Spleen (tissue), 11 donors: ENCODE data around the gene CA10. TPM values are rescaled to one million over a fixed set of nuclear protein-coding genes. Genes with fewer than 3 reads are reported as not detected.

Experiments
- DNase-seq: peaks from one replicate; pipeline ENCODE4 v3.0.0-alpha.2; 2020
- H3K27ac ChIP-seq, 8 donors: fragments of 200-600 bp; sonication (generic) in 7 of 8; 1 replicate in 4 of 8; 2 replicates in 4 of 8; pipeline versions ENCODE4 v1.5.0 to v1.8.0; 2016 to 2021; ENCODE audit warnings: inconsistent platforms in 4 of 8, mild to moderate bottlenecking in 4 of 8, moderate library complexity in 1 of 8
- H3K27me3 ChIP-seq, 7 donors: fragments of 200-600 bp; sonication (generic) in 6 of 7; replicated peaks in 1 of 7; 1 replicate in 4 of 7; 2 replicates in 3 of 7; pipeline versions ENCODE4 v1.5.0 to v1.8.0; 2016 to 2021; ENCODE audit warnings: inconsistent platforms in 3 of 7, mild to moderate bottlenecking in 1 of 7
- H3K36me3 ChIP-seq, 6 donors: fragments of 200-600 bp; sonication (generic) in 5 of 6; 1 replicate in 4 of 6; 2 replicates in 2 of 6; pipeline versions ENCODE4 v1.5.0 to v1.8.0; 2016 to 2021; ENCODE audit warnings: inconsistent platforms in 2 of 6
- H3K4me1 ChIP-seq, 6 donors: fragments of 200-600 bp; sonication (generic) in 5 of 6; 1 replicate in 3 of 6; 2 replicates in 3 of 6; pipeline versions ENCODE4 v1.5.0 to v1.8.0; 2016 to 2021; ENCODE audit warnings: inconsistent platforms in 3 of 6
- H3K4me3 ChIP-seq, 8 donors: fragments of 200-600 bp; sonication (generic) in 7 of 8; 1 replicate in 4 of 8; 2 replicates in 4 of 8; pipeline versions ENCODE4 v1.5.0 to v1.8.0; 2016 to 2021; ENCODE audit warnings: inconsistent platforms in 4 of 8, mild to moderate bottlenecking in 4 of 8, moderate library complexity in 2 of 8
- H3K9me3 ChIP-seq, 8 donors: fragments of 200-600 bp; sonication (generic) in 7 of 8; 1 replicate in 4 of 8; 2 replicates in 4 of 8; pipeline versions ENCODE4 v1.5.0 to v1.8.0; 2016 to 2021; ENCODE audit warnings: inconsistent platforms in 4 of 8
- CTCF ChIP-seq, 11 experiments: fragments of 200-600 bp in 7 of 11; fragments of 450-650 bp in 4 of 11; sonication (generic) in 4 of 11; IDR thresholded peaks in 8 of 11; conservative IDR thresholded peaks in 3 of 11; 1 replicate in 7 of 11; 2 replicates in 4 of 11; pipeline versions ENCODE4 v1.4.0 to v1.8.0; 2016 to 2021; ENCODE audit warnings: antibody characterized with exemption in 11 of 11, inconsistent platforms in 4 of 11, mild to moderate bottlenecking in 1 of 11
- POLR2A ChIP-seq, 3 donors: fragments of 450-650 bp; IDR thresholded peaks; one replicate each; pipeline ENCODE4 v1.5.1; 2017; ENCODE audit warnings: antibody characterized with exemption in 3 of 3, mild to moderate bottlenecking in 1 of 3
- POLR2AphosphoS5 ChIP-seq, 3 donors: sonication (generic); formaldehyde crosslinking; IDR thresholded peaks; one replicate each; pipeline ENCODE4 v1.5.1; 2017; ENCODE audit warnings: antibody characterized with exemption in 3 of 3
- WGBS, 5 donors: extraction: QIAGEN DNeasy Blood & Tissue Kit in 3 of 5; methylation state at CpG; one replicate each; pipeline versions ENCODE4 v1.1.5 to v1.1.7; 2013 to 2018; 5-methylcytosine and 5-hydroxymethylcytosine counted together
- intact Hi-C: fragments of 100-400 bp; cut with DNase I; formaldehyde crosslinking; loops from one replicate; pipeline ENCODE4 v1.15.0; 2023; ENCODE audit warnings: low total_unique reads
- polyA plus RNA-seq, 3 donors: library from polyadenylated mRNA; stranded (reverse); fragments of 200-250 nt; gene quantifications; one replicate each; pipeline ENCODE4 v1.2.1, GENCODE V29; 2013
- total RNA-seq, 7 donors: library from RNA; depleted of rRNA in 3 of 7; stranded (reverse); fragments of >200 nt in 3 of 7; fragmentation: NEBNext Ultra II Directional in 4 of 7; extraction: Animal tissue kit (Norgen Biotek cat#: 25700) in 4 of 7; gene quantifications; one replicate each; pipeline versions ENCODE4 v1.1.0 to v1.2.1, GENCODE V29; 2016 to 2021
- donor health status: healthy with polysubstance abuse.
- donor health status: DM: no; HTN: no; CAD: no; lungs with moderate emphysema.
- donor health status: DM: no; HTN: no; CAD: no.
- donor health status: Bipolar disorder and iron deficiency.
- donor health status: healthy.
- donor health status: DM: no; HTN: no; CAD: no.
- donor health status: DM: yes; HTN: yes; CAD: no.

Gene CA10
- total and polyA plus RNA-seq, 10 donors, result 0.19 to 0.22 TPM; not detected in 8

- Histone ChIP-seq H3K27ac (no peak overlapping the region), H3K4me3 (no peak overlapping the region), H3K4me1 (no peaks in the 10 kb centered on the region), H3K9me3 (no peaks in the 10 kb centered on the region), H3K36me3 (no peaks in the 10 kb centered on the region), H3K27me3 (peaks cover 0 to 21% (median 0%) of the 10 kb centered on the region in 7 donors)
- DNase-seq, result no peak
- TF ChIP-seq POLR2AphosphoS5 (IDR thresholded peaks at IDR 0.05), result no peak
- TF ChIP-seq POLR2A (IDR thresholded peaks at IDR 0.05), result no peak
- no peak for TF ChIP-seq CTCF (IDR thresholded peaks at IDR 0.05 in 8 of 11, conservative IDR thresholded peaks at IDR 0.05 in 3 of 11)
- intact Hi-C loops, result no loop called here
- 80 to 97% (median 95%) methylated on average over 1 of the region's 1 CpG for WGBS, 5 donors
Measured at GRCh38 chr17:51793686-51794085, 364.8 kb downstream of the CA10 start.

GRCh38 chr17:51778842-51779241, 379.7 kb downstream of the CA10 start:
- Histone ChIP-seq H3K27me3 (no peaks in the 10 kb centered on the region), H3K9me3 (peaks cover 0 to 3% (median 0%) of the 10 kb centered on the region in 8 donors), H3K4me3 (no peak overlapping the region), H3K27ac (no peak overlapping the region), H3K4me1 (no peaks in the 10 kb centered on the region), H3K36me3 (no peaks in the 10 kb centered on the region)
- TF ChIP-seq CTCF (IDR thresholded peaks at IDR 0.05 in 8 of 11, conservative IDR thresholded peaks at IDR 0.05 in 3 of 11) (no peak), POLR2AphosphoS5 (IDR thresholded peaks at IDR 0.05) (no peak), POLR2A (IDR thresholded peaks at IDR 0.05) (no peak)
- intact Hi-C loops, result no loop called here
- no peak for DNase-seq
- WGBS, 5 donors, result 54 to 60% (median 59%) methylated on average over 5 of the region's 5 CpGs

GRCh38 chr17:51770027-51770759, 388.3 kb downstream of the CA10 start:
- H3K27ac ChIP-seq, result no peak overlapping the region
- intact Hi-C loops, result no loop called here
- H3K9me3 ChIP-seq, result no peaks in the 10 kb centered on the region
- 75 to 87% (median 78%) methylated on average over 5 of the region's 5 CpGs for WGBS, 5 donors
- H3K27me3 ChIP-seq, result peaks cover 0 to 3% (median 0%) of the 10 kb centered on the region in 7 donors
- no peaks in the 10 kb centered on the region for H3K4me1 ChIP-seq
- H3K36me3 ChIP-seq, result no peaks in the 10 kb centered on the region
- H3K4me3 ChIP-seq, result no peak overlapping the region
- TF ChIP-seq POLR2AphosphoS5 (IDR thresholded peaks at IDR 0.05) (no peak), POLR2A (IDR thresholded peaks at IDR 0.05) (no peak), CTCF (IDR thresholded peaks at IDR 0.05 in 8 of 11, conservative IDR thresholded peaks at IDR 0.05 in 3 of 11) (no peak)
- no peak for DNase-seq

- H3K4me1 ChIP-seq, result no peaks in the 10 kb centered on the region
- WGBS, 5 donors, result 36 to 55% (median 49%) methylated on average over 2 of the region's 2 CpGs
- H3K27ac ChIP-seq, result no peak overlapping the region
- no peak for DNase-seq
- H3K36me3 ChIP-seq, result no peaks in the 10 kb centered on the region
- no peak for TF ChIP-seq CTCF (IDR thresholded peaks at IDR 0.05 in 8 of 11, conservative IDR thresholded peaks at IDR 0.05 in 3 of 11)
- TF ChIP-seq POLR2A (IDR thresholded peaks at IDR 0.05), result no peak
- no peak for TF ChIP-seq POLR2AphosphoS5 (IDR thresholded peaks at IDR 0.05)
- no peaks in the 10 kb centered on the region for H3K9me3 ChIP-seq
- peaks cover 0 to 12% (median 0%) of the 10 kb centered on the region in 7 donors for H3K27me3 ChIP-seq
- intact Hi-C loops, result no loop called here
- no peak overlapping the region for H3K4me3 ChIP-seq
Measured at GRCh38 chr17:51769231-51769630, 389.3 kb downstream of the CA10 start.
